ENCODE data around the gene CTTNBP2. TPM values are rescaled to one million over a fixed set of nuclear protein-coding genes. Genes with fewer than 3 reads are reported as not detected.

CTTNBP2 gene
- polyA plus RNA-seq, 1 of the 3 experiments (the other 2 are of a cell fraction), result not detected

DNA sequence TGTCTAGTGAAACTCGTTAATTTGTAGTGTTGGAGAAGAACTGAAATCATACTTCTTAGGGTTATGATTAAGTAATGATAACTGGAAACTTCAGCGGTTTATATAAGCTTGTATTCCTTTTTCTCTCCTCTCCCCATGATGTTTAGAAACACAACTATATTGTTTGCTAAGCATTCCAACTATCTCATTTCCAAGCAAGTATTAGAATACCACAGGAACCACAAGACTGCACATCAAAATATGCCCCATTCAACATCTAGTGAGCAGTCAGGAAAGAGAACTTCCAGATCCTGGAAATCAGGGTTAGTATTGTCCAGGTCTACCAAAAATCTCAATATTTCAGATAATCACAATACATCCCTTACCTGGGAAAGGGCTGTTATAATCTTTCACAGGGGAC lies 205.8 kb downstream of the CTTNBP2 start (continued):
- TF ChIP-seq, protein P1, sequence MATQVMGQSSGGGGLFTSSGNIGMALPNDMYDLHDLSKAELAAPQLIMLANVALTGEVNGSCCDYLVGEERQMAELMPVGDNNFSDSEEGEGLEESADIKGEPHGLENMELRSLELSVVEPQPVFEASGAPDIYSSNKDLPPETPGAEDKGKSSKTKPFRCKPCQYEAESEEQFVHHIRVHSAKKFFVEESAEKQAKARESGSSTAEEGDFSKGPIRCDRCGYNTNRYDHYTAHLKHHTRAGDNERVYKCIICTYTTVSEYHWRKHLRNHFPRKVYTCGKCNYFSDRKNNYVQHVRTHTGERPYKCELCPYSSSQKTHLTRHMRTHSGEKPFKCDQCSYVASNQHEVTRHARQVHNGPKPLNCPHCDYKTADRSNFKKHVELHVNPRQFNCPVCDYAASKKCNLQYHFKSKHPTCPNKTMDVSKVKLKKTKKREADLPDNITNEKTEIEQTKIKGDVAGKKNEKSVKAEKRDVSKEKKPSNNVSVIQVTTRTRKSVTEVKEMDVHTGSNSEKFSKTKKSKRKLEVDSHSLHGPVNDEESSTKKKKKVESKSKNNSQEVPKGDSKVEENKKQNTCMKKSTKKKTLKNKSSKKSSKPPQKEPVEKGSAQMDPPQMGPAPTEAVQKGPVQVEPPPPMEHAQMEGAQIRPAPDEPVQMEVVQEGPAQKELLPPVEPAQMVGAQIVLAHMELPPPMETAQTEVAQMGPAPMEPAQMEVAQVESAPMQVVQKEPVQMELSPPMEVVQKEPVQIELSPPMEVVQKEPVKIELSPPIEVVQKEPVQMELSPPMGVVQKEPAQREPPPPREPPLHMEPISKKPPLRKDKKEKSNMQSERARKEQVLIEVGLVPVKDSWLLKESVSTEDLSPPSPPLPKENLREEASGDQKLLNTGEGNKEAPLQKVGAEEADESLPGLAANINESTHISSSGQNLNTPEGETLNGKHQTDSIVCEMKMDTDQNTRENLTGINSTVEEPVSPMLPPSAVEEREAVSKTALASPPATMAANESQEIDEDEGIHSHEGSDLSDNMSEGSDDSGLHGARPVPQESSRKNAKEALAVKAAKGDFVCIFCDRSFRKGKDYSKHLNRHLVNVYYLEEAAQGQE (IDR thresholded peaks at IDR 0.05; ENCODE audit: low read depth, low read length), result no peak
- TF ChIP-seq RAD21 (IDR thresholded peaks at IDR 0.05; ENCODE audit: low read length) (no peak), POLR2AphosphoS5 (IDR thresholded peaks at IDR 0.05; ENCODE audit: low read depth, low read length) (no peak), EZH2phosphoT487 (IDR thresholded peaks at IDR 0.05; ENCODE audit: borderline replicate concordance, low read depth) (no peak)

DNA sequence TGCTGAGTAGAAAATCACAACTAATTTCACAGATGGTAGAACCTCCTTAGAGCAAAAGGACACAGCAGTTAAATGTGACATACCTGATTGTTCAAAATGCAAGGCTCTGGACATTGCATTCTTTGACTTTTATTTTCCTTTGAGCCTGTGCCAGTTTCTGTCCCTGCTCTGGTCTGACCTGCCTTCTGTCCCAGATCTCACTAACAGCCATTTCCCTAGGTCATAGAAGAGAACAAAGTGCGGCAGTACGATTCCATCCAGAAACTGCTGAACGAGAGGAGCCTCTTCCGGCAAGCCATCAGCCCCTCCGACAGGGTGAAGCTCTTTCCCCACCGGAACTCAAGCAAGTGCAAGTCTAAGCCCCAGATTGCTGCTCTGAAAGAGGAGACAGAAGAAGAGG lies 206.6 kb downstream of the CTTNBP2 start:
- POLR2A ChIA-PET, result no interaction called here
- TF ChIP-seq FOSL2 (IDR thresholded peaks at IDR 0.05; ENCODE audit: borderline replicate concordance, low read depth) (no peak), MAX (IDR thresholded peaks at IDR 0.05; ENCODE audit: low read depth) (no peak), PBX3 (IDR thresholded peaks at IDR 0.05) (no peak), EP300 (IDR thresholded peaks at IDR 0.05; ENCODE audit: borderline replicate concordance in 1 of 2, low read depth in 1 of 2, low read length in 1 of 2) (no peak), JUND (IDR thresholded peaks at IDR 0.05) (no peak), POLR2AphosphoS5 (IDR thresholded peaks at IDR 0.05; ENCODE audit: low read depth, low read length) (no peak), RXRA (IDR thresholded peaks at IDR 0.05; ENCODE audit: borderline replicate concordance, low read depth) (no peak), SMC3 (IDR thresholded peaks at IDR 0.05; ENCODE audit: low read depth, low read length) (no peak), YY1 (IDR thresholded peaks at IDR 0.05; ENCODE audit: low read depth) (no peak), GATA2 (CRISPR knock-in tag; IDR thresholded peaks at IDR 0.05) (no peak), RCOR1 (IDR thresholded peaks at IDR 0.05; ENCODE audit: low read length) (no peak), SIN3A (IDR thresholded peaks at IDR 0.05; ENCODE audit: borderline replicate concordance, low read depth, low read length) (no peak), FOXJ3 (CRISPR knock-in tag; IDR thresholded peaks at IDR 0.05) (no peak), MEF2A (IDR thresholded peaks at IDR 0.05; ENCODE audit: borderline replicate concordance, low read depth) (no peak), MXI1 (IDR thresholded peaks at IDR 0.05; ENCODE audit: low read depth, low read length) (no peak)
- TF ChIP-seq, protein P2, sequence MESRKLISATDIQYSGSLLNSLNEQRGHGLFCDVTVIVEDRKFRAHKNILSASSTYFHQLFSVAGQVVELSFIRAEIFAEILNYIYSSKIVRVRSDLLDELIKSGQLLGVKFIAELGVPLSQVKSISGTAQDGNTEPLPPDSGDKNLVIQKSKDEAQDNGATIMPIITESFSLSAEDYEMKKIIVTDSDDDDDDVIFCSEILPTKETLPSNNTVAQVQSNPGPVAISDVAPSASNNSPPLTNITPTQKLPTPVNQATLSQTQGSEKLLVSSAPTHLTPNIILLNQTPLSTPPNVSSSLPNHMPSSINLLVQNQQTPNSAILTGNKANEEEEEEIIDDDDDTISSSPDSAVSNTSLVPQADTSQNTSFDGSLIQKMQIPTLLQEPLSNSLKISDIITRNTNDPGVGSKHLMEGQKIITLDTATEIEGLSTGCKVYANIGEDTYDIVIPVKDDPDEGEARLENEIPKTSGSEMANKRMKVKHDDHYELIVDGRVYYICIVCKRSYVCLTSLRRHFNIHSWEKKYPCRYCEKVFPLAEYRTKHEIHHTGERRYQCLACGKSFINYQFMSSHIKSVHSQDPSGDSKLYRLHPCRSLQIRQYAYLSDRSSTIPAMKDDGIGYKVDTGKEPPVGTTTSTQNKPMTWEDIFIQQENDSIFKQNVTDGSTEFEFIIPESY (IDR thresholded peaks at IDR 0.05; ENCODE audit: borderline replicate concordance, low read depth), result no peak
- no peaks in the 10 kb centered on the region for H3F3A ChIP-seq (replicated peaks; ENCODE audit: insufficient read depth)
- H3K9ac ChIP-seq, result no peak overlapping the region
- 0 out of 2 replicates have a peak, but pooled peaks cover 7% of the 10 kb centered on the region for H3K27me3 ChIP-seq (ENCODE audit: insufficient read depth)
- H3K4me2 ChIP-seq, result no peak overlapping the region
- no peak for DNase-seq
- 11% methylated on average over 6 of the region's 6 CpGs for WGBS (ENCODE audit: low lambda C conversion rate)
- H3K4me3 ChIP-seq (ENCODE audit: low read depth in 2 of 2, low read length in 1 of 2), result no peak overlapping the region
- CTCF ChIA-PET, result no interaction called here
- no peaks in the 10 kb centered on the region for H3K4me1 ChIP-seq (ENCODE audit: control insufficient read depth in 1 of 2, insufficient read depth in 2 of 2, low read depth in 1 of 2, low read length in 1 of 2)
- H2AFZ ChIP-seq (ENCODE audit: low read depth), result no peak overlapping the region
- no peaks in the 10 kb centered on the region for H4K20me1 ChIP-seq (ENCODE audit: insufficient read depth)
- H3K79me2 ChIP-seq (ENCODE audit: insufficient read depth), result no peaks in the 10 kb centered on the region
- H3K9me3 ChIP-seq, result no peaks in the 10 kb centered on the region
- 0 out of 2 replicates have a peak, but pooled peaks cover 3% of the 10 kb centered on the region for H3K9me2 ChIP-seq
- H3K27ac ChIP-seq (ENCODE audit: low read depth in 2 of 2, low read length in 1 of 2), result no peak overlapping the region
- H3K36me3 ChIP-seq (replicated peaks in 1 of 2; ENCODE audit: control insufficient read depth in 1 of 2, insufficient read depth in 2 of 2, low read length in 1 of 2), result no peaks in the 10 kb centered on the region
